ENCODE results near the gene ZNF556. TPM values are rescaled to one million over a fixed set of nuclear protein-coding genes. Genes with fewer than 3 reads are reported as not detected.
A peak's percentile ranks its signal among the peaks of the same experiment; 100 is the strongest.

ZNF556 gene
- total and polyA plus RNA-seq, 2 donors from 2014 or later: 0.56 to 0.76 TPM

GRCh38 chr19:2877398-2878331, 10.5 kb downstream of the ZNF556 start:
- FAIRE-seq (no peak), DNase-seq (no peak)
- H3K9ac ChIP-seq (ENCODE audit: low read length in 3 of 3): no peak overlapping the region
- intact Hi-C loops (cut with DNase I): no loop called here
- H3K27ac ChIP-seq (ENCODE audit: low read depth in 2 of 2, low read length in 2 of 2): no peak overlapping the region
- peak overlapping the region in 1 of 3 donors; percentile 42 for H3K4me3 ChIP-seq (ENCODE audit: low read length in 3 of 3)
- TF ChIP-seq CTCF (IDR thresholded peaks at IDR 0.05; ENCODE audit: borderline replicate concordance, extremely low read depth, insufficient read depth): no peak
- no peaks in the 10 kb centered on the region for H3K4me1 ChIP-seq (ENCODE audit: control insufficient read depth in 2 of 3, insufficient read depth in 2 of 3, low read depth in 1 of 3, low read length in 3 of 3)
- H3K9me3 ChIP-seq (ENCODE audit: control insufficient read depth in 2 of 3, insufficient read depth in 1 of 3, low read length in 3 of 3): peaks cover 5 to 16% (median 10%) of the 10 kb centered on the region in 3 donors
- peaks cover 0 to 10% (median 8%) of the 10 kb centered on the region in 3 donors for H3K36me3 ChIP-seq (ENCODE audit: control insufficient read depth in 2 of 3, insufficient read depth in 3 of 3, low read length in 3 of 3)
- H3K27me3 ChIP-seq (ENCODE audit: control insufficient read depth, insufficient read depth, low read length): no peaks in the 10 kb centered on the region

GRCh38 chr19:2883686-2884439, 16.7 kb downstream of the ZNF556 start:
- peaks cover 0 to 2% (median 0%) of the 10 kb centered on the region in 3 donors for H3K9me3 ChIP-seq (ENCODE audit: control insufficient read depth in 2 of 3, insufficient read depth in 1 of 3, low read length in 3 of 3)
- H3K4me1 ChIP-seq (ENCODE audit: control insufficient read depth in 2 of 3, insufficient read depth in 2 of 3, low read depth in 1 of 3, low read length in 3 of 3): peaks cover 0 to 3% (median 0%) of the 10 kb centered on the region in 3 donors
- H3K4me3 ChIP-seq (ENCODE audit: low read length in 3 of 3): no peak overlapping the region
- no peak overlapping the region for H3K27ac ChIP-seq (ENCODE audit: low read depth in 2 of 2, low read length in 2 of 2)
- no peaks in the 10 kb centered on the region for H3K36me3 ChIP-seq (ENCODE audit: control insufficient read depth in 2 of 3, insufficient read depth in 3 of 3, low read length in 3 of 3)
- TF ChIP-seq CTCF (IDR thresholded peaks at IDR 0.05; ENCODE audit: borderline replicate concordance, extremely low read depth, insufficient read depth): no peak
- FAIRE-seq: no peak
- no peaks in the 10 kb centered on the region for H3K27me3 ChIP-seq (ENCODE audit: control insufficient read depth, insufficient read depth, low read length)
- intact Hi-C loops (cut with DNase I): no loop called here
- H3K9ac ChIP-seq (ENCODE audit: low read length in 3 of 3): no peak overlapping the region
- DNase-seq: no peak

- H3K36me3 ChIP-seq (ENCODE audit: control insufficient read depth in 2 of 3, insufficient read depth in 3 of 3, low read length in 3 of 3): no peaks in the 10 kb centered on the region
- intact Hi-C loops (cut with DNase I): no loop called here
- H3K27ac ChIP-seq (ENCODE audit: low read depth in 2 of 2, low read length in 2 of 2): no peak overlapping the region
- no peak for FAIRE-seq
- no peak overlapping the region for H3K9ac ChIP-seq (ENCODE audit: low read length in 3 of 3)
- no peaks in the 10 kb centered on the region for H3K27me3 ChIP-seq (ENCODE audit: control insufficient read depth, insufficient read depth, low read length)
- DNase-seq: no peak
- H3K4me1 ChIP-seq (ENCODE audit: control insufficient read depth in 2 of 3, insufficient read depth in 2 of 3, low read depth in 1 of 3, low read length in 3 of 3): peaks cover 0 to 3% (median 0%) of the 10 kb centered on the region in 3 donors
- H3K9me3 ChIP-seq (ENCODE audit: control insufficient read depth in 2 of 3, insufficient read depth in 1 of 3, low read length in 3 of 3): no peaks in the 10 kb centered on the region
- no peak for TF ChIP-seq CTCF (IDR thresholded peaks at IDR 0.05; ENCODE audit: borderline replicate concordance, extremely low read depth, insufficient read depth)
- no peak overlapping the region for H3K4me3 ChIP-seq (ENCODE audit: low read length in 3 of 3)
Measured at GRCh38 chr19:2885736-2886135, 18.6 kb downstream of the ZNF556 start.
